Ascending aorta (tissue), 2 donors: ENCODE results near the gene TMCO6. TPM values are rescaled to one million over a fixed set of nuclear protein-coding genes. Genes with fewer than 3 reads are reported as not detected.

Experiments used
- DNase-seq, 2 donors: peaks; one replicate each; pipeline ENCODE4 v3.0.0-alpha.2; 2019; ENCODE audit warnings: low spot score in 2 of 2
- H3K27ac ChIP-seq, 2 donors: fragments of 200-600 bp; sonication (generic); one replicate each; pipeline ENCODE4 v1.5.1; 2016 to 2017; ENCODE audit warnings: mild to moderate bottlenecking in 1 of 2
- H3K27me3 ChIP-seq: fragments of 200-600 bp; sonication (generic); one replicate; pipeline ENCODE4 v1.5.1; 2017
- H3K36me3 ChIP-seq, 2 donors: fragments of 200-600 bp; sonication (generic); one replicate each; pipeline ENCODE4 v1.5.1; 2016
- H3K4me1 ChIP-seq, 2 donors: fragments of 200-600 bp; sonication (generic); one replicate each; pipeline ENCODE4 v1.5.1; 2016 to 2017; ENCODE audit warnings: mild to moderate bottlenecking in 1 of 2
- H3K4me3 ChIP-seq, 2 donors: fragments of 200-600 bp; sonication (generic); one replicate each; pipeline ENCODE4 v1.5.1; 2016 to 2017; ENCODE audit warnings: mild to moderate bottlenecking in 1 of 2
- H3K9me3 ChIP-seq, 2 donors: fragments of 200-600 bp; sonication (generic); one replicate each; pipeline ENCODE4 v1.5.1; 2016
- intact Hi-C: fragments of 100-400 bp; cut with DNase I; formaldehyde crosslinking; loops from one replicate; pipeline ENCODE4 v1.15.1; 2023
- total RNA-seq: library from RNA; depleted of rRNA; stranded (reverse); fragments of >200 nt; gene quantifications from one replicate; pipeline ENCODE4 v1.1.0, GENCODE V29; 2016
- TF ChIP-seq, protein P1 (sequence below), 3 experiments: fragments of 200-600 bp in 2 of 3; fragments of 450-650 bp in 1 of 3; sonication (generic) in 2 of 3; IDR thresholded peaks; one replicate each; pipeline ENCODE4 v1.5.1; 2016 to 2019; ENCODE audit warnings: antibody characterized with exemption in 3 of 3, mild to moderate bottlenecking in 1 of 3, moderate library complexity in 1 of 3

Gene TMCO6
- total RNA-seq, 1 donor from 2014 or later = 87.7 TPM

DNA sequence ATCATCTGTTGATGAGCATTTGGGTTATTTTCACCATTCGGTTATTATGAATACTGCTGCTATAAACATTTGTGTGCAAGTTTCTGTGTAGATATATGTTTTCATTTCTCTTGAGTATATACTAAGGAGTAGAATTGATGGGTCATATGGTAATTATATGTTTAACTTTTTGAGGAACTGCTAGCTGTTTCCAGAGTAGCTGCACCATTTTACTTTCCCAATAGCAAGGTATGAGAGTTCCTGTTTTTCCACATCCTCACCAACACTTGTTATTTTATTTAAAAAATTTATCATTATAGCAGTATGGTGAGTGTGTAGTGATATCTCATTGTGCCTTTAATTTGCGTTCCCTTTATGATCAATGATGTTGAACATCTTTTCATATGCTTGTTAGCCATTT lies 35.5 kb upstream of the TMCO6 start:
- DNase-seq = no peak
- Histone ChIP-seq H3K4me3 (no peak overlapping the region), H3K9me3 (no peaks in the 10 kb centered on the region), H3K27me3 (no peaks in the 10 kb centered on the region), H3K36me3 (no peaks in the 10 kb centered on the region), H3K4me1 (no peaks in the 10 kb centered on the region), H3K27ac (no peak overlapping the region)
- TF ChIP-seq, protein P1, sequence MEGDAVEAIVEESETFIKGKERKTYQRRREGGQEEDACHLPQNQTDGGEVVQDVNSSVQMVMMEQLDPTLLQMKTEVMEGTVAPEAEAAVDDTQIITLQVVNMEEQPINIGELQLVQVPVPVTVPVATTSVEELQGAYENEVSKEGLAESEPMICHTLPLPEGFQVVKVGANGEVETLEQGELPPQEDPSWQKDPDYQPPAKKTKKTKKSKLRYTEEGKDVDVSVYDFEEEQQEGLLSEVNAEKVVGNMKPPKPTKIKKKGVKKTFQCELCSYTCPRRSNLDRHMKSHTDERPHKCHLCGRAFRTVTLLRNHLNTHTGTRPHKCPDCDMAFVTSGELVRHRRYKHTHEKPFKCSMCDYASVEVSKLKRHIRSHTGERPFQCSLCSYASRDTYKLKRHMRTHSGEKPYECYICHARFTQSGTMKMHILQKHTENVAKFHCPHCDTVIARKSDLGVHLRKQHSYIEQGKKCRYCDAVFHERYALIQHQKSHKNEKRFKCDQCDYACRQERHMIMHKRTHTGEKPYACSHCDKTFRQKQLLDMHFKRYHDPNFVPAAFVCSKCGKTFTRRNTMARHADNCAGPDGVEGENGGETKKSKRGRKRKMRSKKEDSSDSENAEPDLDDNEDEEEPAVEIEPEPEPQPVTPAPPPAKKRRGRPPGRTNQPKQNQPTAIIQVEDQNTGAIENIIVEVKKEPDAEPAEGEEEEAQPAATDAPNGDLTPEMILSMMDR (IDR thresholded peaks at IDR 0.05) = no peak
- intact Hi-C loops = no loop called here

DNA sequence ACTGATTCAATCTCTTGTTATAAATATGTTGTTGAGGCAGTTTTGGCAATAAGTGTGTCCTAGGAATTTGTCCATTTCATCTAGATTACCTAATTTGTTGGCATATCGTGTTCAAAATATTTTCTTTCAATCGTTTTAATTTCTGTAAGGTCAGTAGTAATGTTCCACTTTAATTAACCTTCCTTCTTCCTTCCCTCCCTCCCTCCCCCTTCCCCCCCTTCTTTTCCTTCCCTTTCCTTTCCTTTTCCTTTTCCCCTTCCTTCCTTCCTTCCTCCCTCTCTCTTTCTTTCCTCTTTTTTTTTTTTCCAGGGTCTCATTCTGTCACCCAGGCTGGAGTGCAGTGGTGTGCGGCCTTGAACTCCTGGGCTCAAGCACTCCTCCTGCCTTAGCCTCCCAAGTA lies 33.4 kb upstream of the TMCO6 start:
- no peaks in the 10 kb centered on the region for H3K36me3 ChIP-seq
- H3K27ac ChIP-seq = no peak overlapping the region
- no peaks in the 10 kb centered on the region for H3K27me3 ChIP-seq
- intact Hi-C loops = no loop called here
- no peaks in the 10 kb centered on the region for H3K4me1 ChIP-seq
- DNase-seq = no peak
- no peaks in the 10 kb centered on the region for H3K9me3 ChIP-seq
- H3K4me3 ChIP-seq = no peak overlapping the region
- TF ChIP-seq, protein P1 (IDR thresholded peaks at IDR 0.05) = no peak

GRCh38 chr5:140607031-140607430 lies 32.2 kb upstream of the TMCO6 start:
- Histone ChIP-seq H3K27me3 (no peaks in the 10 kb centered on the region), H3K27ac (no peak overlapping the region), H3K9me3 (no peaks in the 10 kb centered on the region), H3K36me3 (no peaks in the 10 kb centered on the region), H3K4me1 (no peaks in the 10 kb centered on the region), H3K4me3 (no peak overlapping the region)
- intact Hi-C loops = no loop called here
- TF ChIP-seq, protein P1 (IDR thresholded peaks at IDR 0.05) = no peak
- DNase-seq = no peak

GRCh38 chr5:140608722-140609121 lies 30.5 kb upstream of the TMCO6 start:
- Histone ChIP-seq H3K9me3 (no peaks in the 10 kb centered on the region), H3K4me1 (no peaks in the 10 kb centered on the region), H3K27ac (no peak overlapping the region), H3K4me3 (no peak overlapping the region), H3K36me3 (no peaks in the 10 kb centered on the region), H3K27me3 (no peaks in the 10 kb centered on the region)
- TF ChIP-seq, protein P1 (IDR thresholded peaks at IDR 0.05) = no peak
- intact Hi-C loops = no loop called here
- DNase-seq = no peak

DNA sequence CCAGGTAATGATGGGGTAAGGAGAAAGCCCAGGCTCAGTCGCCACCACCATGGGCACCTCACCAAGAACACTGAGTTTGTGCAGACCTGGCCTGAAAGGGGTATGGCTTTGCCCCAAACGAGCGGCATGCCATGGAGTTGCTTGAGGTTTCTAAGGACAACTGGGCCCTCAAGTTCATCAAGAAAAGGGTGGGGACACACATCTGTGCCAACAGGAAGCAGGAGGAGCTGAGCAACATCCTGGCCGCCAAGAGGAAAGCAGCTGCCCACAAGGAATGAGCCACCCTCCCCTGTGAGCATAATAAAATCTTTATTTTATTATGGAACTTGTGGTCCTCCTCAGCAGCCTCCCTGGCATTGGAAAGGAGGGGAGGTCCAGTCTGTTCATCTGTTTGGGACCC lies 30.1 kb upstream of the TMCO6 start:
- Histone ChIP-seq H3K36me3 (no peaks in the 10 kb centered on the region), H3K4me3 (no peak overlapping the region), H3K27ac (no peak overlapping the region), H3K27me3 (no peaks in the 10 kb centered on the region), H3K4me1 (no peaks in the 10 kb centered on the region), H3K9me3 (no peaks in the 10 kb centered on the region)
- intact Hi-C loops = no loop called here
- TF ChIP-seq, protein P1 (IDR thresholded peaks at IDR 0.05) = no peak
- peak in 1 of 2 donors; percentile 67 for DNase-seq

- intact Hi-C loops = no loop called here
- TF ChIP-seq, protein P1 (IDR thresholded peaks at IDR 0.05) = no peak
- peak overlapping the region in 1 of 2 donors; percentile 2 for H3K27ac ChIP-seq
- H3K27me3 ChIP-seq = no peaks in the 10 kb centered on the region
- no peaks in the 10 kb centered on the region for H3K4me1 ChIP-seq
- DNase-seq = no peak
- no peak overlapping the region for H3K4me3 ChIP-seq
- no peaks in the 10 kb centered on the region for H3K36me3 ChIP-seq
- no peaks in the 10 kb centered on the region for H3K9me3 ChIP-seq
Measured at GRCh38 chr5:140611020-140611521, 28.2 kb upstream of the TMCO6 start.
